DOHH2 (cell line): ENCODE data around the gene AGAP3.

Source experiments
- H3F3A ChIP-seq: fragments of 200-600 bp; sonication (generic), shearing (Covaris generic); 2 replicates; pipeline ENCODE4 v1.6.0; 2016; ENCODE audit warnings: antibody characterized with exemption, mild to moderate bottlenecking; ENCODE audit not compliant: control insufficient read depth, insufficient read depth
- H3K27ac ChIP-seq: fragments of 200-600 bp; sonication (generic); 2 replicates; pipeline ENCODE4 v1.5.1; 2014; ENCODE audit warnings: low read depth, mild to moderate bottlenecking, low read length, moderate library complexity
- H3K27me3 ChIP-seq: fragments of 200-600 bp; sonication (generic); 2 replicates; pipeline ENCODE4 v1.6.1; 2014; ENCODE audit warnings: mild to moderate bottlenecking, low read length, mixed read lengths; ENCODE audit not compliant: control insufficient read depth
- H3K36me3 ChIP-seq: fragments of 200-600 bp; sonication (generic); 2 replicates; pipeline ENCODE4 v1.6.1; 2014; ENCODE audit warnings: mild to moderate bottlenecking, low read length, moderate library complexity, mixed read lengths; ENCODE audit not compliant: control insufficient read depth
- H3K4me1 ChIP-seq: fragments of 200-600 bp; sonication (generic); 2 replicates; pipeline ENCODE4 v1.6.1; 2014; ENCODE audit warnings: mild to moderate bottlenecking, low read length, mixed read lengths; ENCODE audit not compliant: control insufficient read depth
- H3K4me2 ChIP-seq: fragments of 200-600 bp; sonication (generic); 2 replicates; pipeline ENCODE4 v1.6.0; 2014; ENCODE audit warnings: mild to moderate bottlenecking, low read length, moderate library complexity
- H3K4me3 ChIP-seq: fragments of 200-600 bp; sonication (generic); 2 replicates; pipeline ENCODE4 v1.5.1; 2014; ENCODE audit warnings: mild to moderate bottlenecking, low read length, mixed read lengths
- H3K79me2 ChIP-seq: fragments of 200-600 bp; sonication (generic); 2 replicates; pipeline ENCODE4 v1.6.1; 2014; ENCODE audit warnings: mild to moderate bottlenecking, low read length, mixed read lengths; ENCODE audit not compliant: control insufficient read depth
- H3K9me2 ChIP-seq: fragments of 200-600 bp; sonication (generic); replicated peaks from 2 replicates; pipeline ENCODE4 v1.6.1; 2014; ENCODE audit warnings: mild to moderate bottlenecking, low read length, mixed read lengths; ENCODE audit not compliant: control insufficient read depth
- H3K9me3 ChIP-seq: fragments of 200-600 bp; sonication (generic); 2 replicates; pipeline ENCODE4 v1.6.1; 2014; ENCODE audit warnings: antibody characterized with exemption, low read length, mixed read lengths; ENCODE audit not compliant: control insufficient read depth, insufficient read depth
- H4K20me1 ChIP-seq: fragments of 200-600 bp; sonication (generic); 2 replicates; pipeline ENCODE4 v1.6.0; 2014; ENCODE audit warnings: low read depth, mild to moderate bottlenecking, antibody characterized with exemption, low read length, moderate library complexity; ENCODE audit not compliant: control insufficient read depth, insufficient read depth
- CTCF ChIP-seq: fragments of 200-600 bp; sonication (generic); IDR thresholded peaks from one replicate; pipeline ENCODE4 v1.5.1; 2014; ENCODE audit warnings: antibody characterized with exemption, mild to moderate bottlenecking, low read depth, low read length; ENCODE audit not compliant: poor library complexity, severe bottlenecking
- EZH2phosphoT487 ChIP-seq: fragments of 200-600 bp; sonication (generic); IDR thresholded peaks from 2 replicates; pipeline ENCODE4 v1.6.1; 2017; ENCODE audit warnings: borderline replicate concordance, mild to moderate bottlenecking, antibody characterized with exemption, low read length, moderate library complexity, mixed read lengths

Gene AGAP3

GRCh38 chr7:151192002-151192539 lies 105.8 kb downstream of the AGAP3 start:
- peaks cover 40% of the 10 kb centered on the region for H3K27me3 ChIP-seq
- peaks cover 8% of the 10 kb centered on the region; the same call in 1 of the 2 replicates for H3K4me1 ChIP-seq
- H3K27ac ChIP-seq, result no peak overlapping the region
- TF ChIP-seq CTCF (no peak), EZH2phosphoT487 (no peak)
- no peaks in the 10 kb centered on the region for H3F3A ChIP-seq
- no peaks in the 10 kb centered on the region for H3K36me3 ChIP-seq
- no peaks in the 10 kb centered on the region for H3K9me3 ChIP-seq
- H3K9me2 ChIP-seq, result no peaks in the 10 kb centered on the region
- H3K79me2 ChIP-seq, result no peaks in the 10 kb centered on the region
- no peak overlapping the region for H3K4me3 ChIP-seq
- no peak overlapping the region for H3K4me2 ChIP-seq
- H4K20me1 ChIP-seq, result no peaks in the 10 kb centered on the region

- no peaks in the 10 kb centered on the region for H3K79me2 ChIP-seq
- no peaks in the 10 kb centered on the region for H3K9me3 ChIP-seq
- no peaks in the 10 kb centered on the region for H3K9me2 ChIP-seq
- no peaks in the 10 kb centered on the region for H4K20me1 ChIP-seq
- no peak overlapping the region for H3K27ac ChIP-seq
- H3K4me3 ChIP-seq, result no peak overlapping the region
- H3F3A ChIP-seq, result no peaks in the 10 kb centered on the region
- H3K27me3 ChIP-seq, result peaks cover 35% of the 10 kb centered on the region
- H3K4me1 ChIP-seq, result no peaks in the 10 kb centered on the region
- H3K4me2 ChIP-seq, result no peak overlapping the region
- no peaks in the 10 kb centered on the region for H3K36me3 ChIP-seq
- TF ChIP-seq EZH2phosphoT487 (no peak), CTCF (no peak)
These were observed 107.1 kb downstream of the AGAP3 start for GRCh38 chr7:151193203-151193978.
